Endothelial cell of umbilical vein (primary cell): Measurements from ENCODE around the gene DUSP16.

ENCODE experiments used
- EZH2 ChIP-seq: IDR thresholded peaks from 2 replicates; pipeline ENCODE4 v1.6.1; 2012; ENCODE audit warnings: borderline replicate concordance, low read depth, mild to moderate bottlenecking, moderate library complexity, low read length, inconsistent platforms; ENCODE audit not compliant: severe bottlenecking
- JUN ChIP-seq: IDR thresholded peaks from 2 replicates; pipeline ENCODE4 v1.6.1; 2011; ENCODE audit warnings: borderline replicate concordance, low read depth; ENCODE audit not compliant: insufficient read length, insufficient read depth
- MYC ChIP-seq: IDR thresholded peaks from one replicate; pipeline ENCODE4 v1.6.1; 2011; ENCODE audit warnings: mild to moderate bottlenecking, low read depth, low read length
- POLR2A ChIP-seq: IDR thresholded peaks from 2 replicates; pipeline ENCODE4 v1.6.1; 2012; ENCODE audit warnings: low read depth, mild to moderate bottlenecking, control low read depth, low read length
- POLR2AphosphoS5 ChIP-seq: IDR thresholded peaks from 2 replicates; pipeline ENCODE4 v1.6.1; 2012; ENCODE audit warnings: low read depth, mild to moderate bottlenecking, control low read depth, low read length, moderate library complexity; ENCODE audit not compliant: insufficient read depth
- TF ChIP-seq, protein P1 (sequence below), 2 donors: IDR thresholded peaks; 1 replicate in 1 of 2; 2 replicates in 1 of 2; pipeline ENCODE4 v1.5.1; 2011; ENCODE audit warnings: low read length in 2 of 2, mild to moderate bottlenecking in 2 of 2, moderate library complexity in 2 of 2, control low read depth in 1 of 2, inconsistent platforms in 1 of 2, low read depth in 1 of 2; ENCODE audit not compliant: insufficient read depth in 1 of 2; ENCODE audit errors: extremely low read depth in 1 of 2
- TF ChIP-seq, protein P2 (sequence below): IDR thresholded peaks from 2 replicates; pipeline ENCODE4 v1.6.1; 2011; ENCODE audit not compliant: insufficient read depth, insufficient read length

DNA sequence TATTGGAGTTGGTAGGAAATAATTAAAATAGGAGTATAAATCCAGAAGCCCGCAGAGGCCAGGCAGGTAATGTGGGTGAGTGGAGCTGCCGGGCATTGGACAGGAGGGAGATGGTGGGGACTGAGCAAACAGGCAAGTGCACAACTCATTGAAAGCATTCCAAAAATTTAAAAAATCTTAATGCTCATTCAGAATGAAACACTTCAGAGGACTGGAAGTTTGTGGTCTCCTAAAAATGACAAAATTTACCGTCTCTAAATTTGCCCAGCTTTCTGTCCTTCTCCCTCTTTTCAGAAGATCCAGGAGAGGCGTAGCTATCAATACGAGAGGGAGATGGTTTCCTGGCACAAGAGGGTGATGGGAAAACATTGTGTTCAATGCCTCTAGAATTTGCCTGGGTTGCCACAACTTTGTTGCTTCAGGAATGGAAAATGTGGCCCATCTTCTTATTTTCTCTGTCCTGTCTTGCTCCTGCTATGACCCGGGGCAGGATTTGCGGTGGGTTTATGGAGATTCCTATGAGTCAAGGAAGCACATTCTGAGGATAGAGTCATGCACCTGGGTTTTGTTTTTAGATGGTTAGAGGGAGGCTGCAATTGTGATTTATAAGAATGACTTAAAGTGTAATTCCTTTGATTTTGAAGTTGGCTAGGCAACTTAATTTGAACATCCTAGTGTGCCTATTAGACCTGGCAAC is 133.6 kb downstream of the DUSP16 start:
- TF ChIP-seq JUN, result no peak
- TF ChIP-seq EZH2, result no peak
- TF ChIP-seq, protein P1, sequence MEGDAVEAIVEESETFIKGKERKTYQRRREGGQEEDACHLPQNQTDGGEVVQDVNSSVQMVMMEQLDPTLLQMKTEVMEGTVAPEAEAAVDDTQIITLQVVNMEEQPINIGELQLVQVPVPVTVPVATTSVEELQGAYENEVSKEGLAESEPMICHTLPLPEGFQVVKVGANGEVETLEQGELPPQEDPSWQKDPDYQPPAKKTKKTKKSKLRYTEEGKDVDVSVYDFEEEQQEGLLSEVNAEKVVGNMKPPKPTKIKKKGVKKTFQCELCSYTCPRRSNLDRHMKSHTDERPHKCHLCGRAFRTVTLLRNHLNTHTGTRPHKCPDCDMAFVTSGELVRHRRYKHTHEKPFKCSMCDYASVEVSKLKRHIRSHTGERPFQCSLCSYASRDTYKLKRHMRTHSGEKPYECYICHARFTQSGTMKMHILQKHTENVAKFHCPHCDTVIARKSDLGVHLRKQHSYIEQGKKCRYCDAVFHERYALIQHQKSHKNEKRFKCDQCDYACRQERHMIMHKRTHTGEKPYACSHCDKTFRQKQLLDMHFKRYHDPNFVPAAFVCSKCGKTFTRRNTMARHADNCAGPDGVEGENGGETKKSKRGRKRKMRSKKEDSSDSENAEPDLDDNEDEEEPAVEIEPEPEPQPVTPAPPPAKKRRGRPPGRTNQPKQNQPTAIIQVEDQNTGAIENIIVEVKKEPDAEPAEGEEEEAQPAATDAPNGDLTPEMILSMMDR (IDR thresholded peaks at IDR 0.05; ENCODE audit: extremely low read depth in 1 of 2, insufficient read depth in 1 of 2, low read depth in 1 of 2, low read length in 2 of 2), result no peak
- no peak for TF ChIP-seq POLR2AphosphoS5
- TF ChIP-seq, protein P2, sequence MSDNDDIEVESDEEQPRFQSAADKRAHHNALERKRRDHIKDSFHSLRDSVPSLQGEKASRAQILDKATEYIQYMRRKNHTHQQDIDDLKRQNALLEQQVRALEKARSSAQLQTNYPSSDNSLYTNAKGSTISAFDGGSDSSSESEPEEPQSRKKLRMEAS, result no peak
- no peak for TF ChIP-seq POLR2A
- no peak for TF ChIP-seq MYC
